NCI-H146 treated with DMSO at 0.1 percent for 48 hours (cell line): ENCODE measurements around the gene RIIAD1.
"Not testable (repeated sequence)": the region's sequence is repeated elsewhere in the genome, so short reads cannot be mapped to it uniquely, and the experiment has no call there.

Experiments
- DNase-seq: peaks from one replicate; lab custom pipeline; 2025; ENCODE audit not compliant: unreplicated experiment; lab: John Stamatoyannopoulos, UW

The RIIAD1 gene, protein sequence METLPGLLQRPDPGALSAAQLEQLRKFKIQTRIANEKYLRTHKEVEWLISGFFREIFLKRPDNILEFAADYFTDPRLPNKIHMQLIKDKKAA

DNA sequence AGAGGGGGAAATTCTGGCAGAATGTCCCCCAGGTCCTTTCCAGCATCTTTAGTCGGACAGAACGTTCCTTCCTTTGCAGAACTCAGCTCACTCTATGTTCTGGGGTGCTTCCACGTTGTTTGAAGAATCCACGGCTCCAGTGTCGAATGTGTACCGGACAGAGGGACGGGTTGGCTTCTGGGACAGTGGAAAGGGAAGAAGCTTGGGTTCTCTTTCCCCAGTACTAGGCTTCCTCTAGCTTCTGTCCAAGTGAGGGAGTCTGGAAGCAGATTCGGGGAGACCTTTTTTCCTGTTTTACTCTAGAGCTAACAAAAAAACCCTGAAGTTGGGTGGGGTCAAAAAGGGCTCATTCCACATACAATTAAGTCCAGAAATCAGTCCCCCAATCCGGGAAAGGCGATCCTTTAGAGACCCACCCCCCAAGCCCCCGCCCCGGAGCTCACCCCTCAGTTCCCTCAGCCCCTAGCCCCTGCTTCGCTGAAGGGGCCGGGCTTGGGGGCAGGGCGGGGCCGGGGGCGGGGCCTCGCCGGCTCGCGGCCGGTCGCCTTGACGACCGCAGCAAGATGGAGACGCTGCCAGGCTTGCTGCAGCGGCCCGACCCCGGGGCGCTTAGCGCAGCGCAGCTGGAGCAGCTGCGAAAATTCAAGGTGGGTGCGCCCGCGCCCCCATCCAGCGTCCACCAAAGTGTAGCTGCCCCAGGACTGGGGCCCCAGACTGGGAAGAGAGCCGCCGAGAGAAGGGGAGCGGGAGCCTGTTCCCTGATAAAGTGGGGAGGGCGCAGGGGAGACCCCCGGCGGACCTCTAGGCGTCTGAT lies at the start of gene RIIAD1:
Gene RIIAD1 (plus strand): TSS at position 549 of the 814 bp plus-strand sequence. CDS start 15 bp downstream, at position 564.
- peak; percentile 6 for DNase-seq

DNA sequence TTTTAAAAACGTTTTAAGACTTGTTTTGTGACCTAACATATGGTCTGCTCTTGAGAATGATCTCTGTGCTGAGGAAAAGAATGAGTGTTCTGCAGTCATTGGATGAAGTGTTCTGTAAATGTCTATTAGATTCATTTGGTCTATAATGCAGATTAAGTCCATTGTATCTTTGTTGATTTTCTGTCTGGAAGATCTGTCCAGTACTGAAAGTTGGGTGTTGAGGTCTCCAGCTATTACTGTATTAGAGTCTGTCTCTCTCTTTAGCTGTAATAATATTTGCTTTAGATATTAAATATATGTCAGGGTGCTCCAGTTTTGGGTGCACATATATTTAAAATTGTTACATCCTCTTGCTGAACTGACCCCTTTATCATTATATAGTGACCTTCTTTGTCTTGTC lies 47.9 kb upstream of the RIIAD1 start:
- no peak for DNase-seq

- DNase-seq: no peak
Observed at GRCh38 chr1:151680391-151680790, 40.9 kb upstream of the RIIAD1 start.

- no peak for DNase-seq
Observed at GRCh38 chr1:151680826-151681225, 40.5 kb upstream of the RIIAD1 start.

DNA sequence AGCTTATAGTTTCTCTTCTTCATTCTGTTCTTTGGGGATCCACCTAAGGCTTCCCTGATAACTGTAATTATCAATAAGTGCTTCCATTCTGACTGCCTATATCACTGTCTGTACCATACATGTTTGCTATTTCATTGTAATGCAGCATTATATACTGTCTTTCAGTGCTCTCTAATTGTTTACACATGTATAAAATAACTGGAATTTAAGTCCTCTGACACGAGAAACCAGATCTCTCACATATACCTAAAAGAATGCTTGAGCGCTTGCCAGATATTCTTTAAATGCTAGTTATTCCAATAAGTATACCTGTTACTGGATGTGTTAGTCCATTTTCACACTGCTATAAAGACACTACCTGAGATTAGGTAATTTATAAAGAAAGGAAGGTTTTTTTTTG lies 39.4 kb upstream of the RIIAD1 start:
- no peak for DNase-seq

GRCh38 chr1:151682901-151683300 lies 38.4 kb upstream of the RIIAD1 start:
- not testable (repeated sequence) for DNase-seq

DNA sequence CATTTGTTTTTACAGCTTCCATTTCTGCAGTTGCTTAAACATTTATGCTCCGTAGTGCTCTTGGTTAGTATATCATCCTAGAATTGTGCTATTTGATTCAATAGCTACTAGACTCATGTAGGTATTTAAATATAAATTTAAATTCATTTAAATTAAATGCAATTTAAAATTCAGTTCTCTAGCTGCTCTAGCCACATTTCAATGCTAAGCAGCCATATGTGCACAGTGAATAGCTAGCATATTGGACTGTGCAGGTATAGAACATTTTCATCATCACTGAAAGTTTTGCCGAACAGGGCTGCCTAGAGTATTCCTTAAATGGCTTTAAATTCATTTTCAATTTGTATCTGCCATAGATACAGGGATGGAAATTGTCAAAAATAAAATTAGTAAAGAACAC lies 37.2 kb upstream of the RIIAD1 start:
- DNase-seq: no peak

DNA sequence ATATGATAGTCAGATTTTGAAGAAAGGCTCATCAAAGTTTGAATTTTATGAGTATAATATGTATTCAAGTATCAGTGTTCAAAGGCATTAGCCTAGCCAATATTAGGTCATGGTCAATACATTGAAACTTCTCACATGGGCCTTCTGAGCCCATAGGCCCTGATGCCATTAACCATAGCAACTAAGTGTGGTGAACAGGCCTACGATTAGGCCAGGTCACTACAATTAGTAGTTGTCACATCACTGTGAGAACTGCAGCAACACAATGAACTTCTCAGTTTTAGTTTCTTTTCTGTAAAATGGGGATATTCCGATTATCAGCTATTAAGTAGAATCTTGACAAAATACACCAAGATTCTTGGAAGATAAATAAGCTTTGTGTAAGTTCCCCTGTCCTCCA lies 34.8 kb upstream of the RIIAD1 start:
- no peak for DNase-seq

DNA sequence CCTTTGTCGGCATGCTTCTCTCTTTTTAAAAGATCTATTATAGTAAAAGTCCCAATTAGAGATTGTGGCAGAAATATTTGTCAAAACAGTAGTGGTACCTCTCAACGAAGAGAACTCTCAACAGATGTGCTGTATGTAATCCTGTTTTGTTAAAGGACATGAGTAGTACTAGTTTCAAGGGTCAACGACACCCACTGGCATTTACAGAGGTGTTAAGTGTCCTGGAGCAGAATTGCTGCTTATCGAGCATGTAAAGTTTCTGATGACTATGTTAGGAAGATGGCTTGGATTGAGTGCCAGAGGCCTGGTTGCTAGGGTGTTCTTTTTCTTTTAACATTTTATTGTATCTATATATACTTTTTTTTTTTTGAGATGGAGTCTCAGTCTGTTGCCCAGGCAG lies 31.8 kb upstream of the RIIAD1 start:
- DNase-seq: no peak

GRCh38 chr1:151692226-151692625 lies 29.1 kb upstream of the RIIAD1 start:
- DNase-seq: no peak

- DNase-seq: peak; percentile 10
Observed at GRCh38 chr1:151693057-151693651, 28.2 kb upstream of the RIIAD1 start.

DNA sequence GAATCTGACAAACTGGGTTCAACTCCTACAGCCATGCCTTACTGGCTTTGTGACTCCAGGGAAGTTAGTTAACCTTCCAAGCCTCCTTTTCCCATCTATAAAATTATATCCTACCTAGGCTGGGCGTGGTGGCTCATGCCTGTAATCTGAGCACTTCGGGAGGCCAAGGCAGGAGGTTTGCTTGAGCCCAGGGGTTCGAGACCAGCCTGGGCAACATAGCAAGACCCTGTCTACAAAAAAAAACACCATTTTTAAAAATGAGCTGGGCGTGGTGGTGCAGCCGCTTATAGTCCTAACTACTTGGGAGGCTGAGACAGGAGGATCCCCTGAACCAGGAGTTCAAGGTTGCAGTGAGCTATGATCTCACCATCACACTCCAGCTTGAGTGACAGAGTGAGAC lies 19.8 kb upstream of the RIIAD1 start:
- no peak for DNase-seq

- DNase-seq: no peak
Observed at GRCh38 chr1:151702936-151703335, 18.4 kb upstream of the RIIAD1 start.

- DNase-seq: no peak
Observed at GRCh38 chr1:151703813-151704212, 17.5 kb upstream of the RIIAD1 start.

DNA sequence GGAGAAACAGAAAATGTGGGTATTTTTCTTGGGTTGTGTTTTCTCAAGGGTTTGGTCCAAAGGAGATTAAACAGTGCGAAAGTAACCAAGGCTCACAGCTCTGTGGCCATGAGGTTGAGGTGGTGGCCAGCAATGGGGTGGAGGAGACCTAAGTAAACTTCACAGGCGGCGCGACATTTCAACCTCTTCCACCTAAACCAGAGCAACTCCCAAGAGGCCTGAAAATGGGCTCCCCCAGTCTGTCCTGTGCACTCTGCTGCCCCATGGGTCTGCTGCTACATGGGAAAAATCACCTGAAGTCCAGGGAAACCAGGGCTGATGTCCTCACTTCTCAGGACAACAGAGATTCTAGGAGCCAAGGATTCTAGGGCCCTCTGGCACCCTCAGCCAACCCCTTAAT lies 17.1 kb upstream of the RIIAD1 start:
- no peak for DNase-seq

DNA sequence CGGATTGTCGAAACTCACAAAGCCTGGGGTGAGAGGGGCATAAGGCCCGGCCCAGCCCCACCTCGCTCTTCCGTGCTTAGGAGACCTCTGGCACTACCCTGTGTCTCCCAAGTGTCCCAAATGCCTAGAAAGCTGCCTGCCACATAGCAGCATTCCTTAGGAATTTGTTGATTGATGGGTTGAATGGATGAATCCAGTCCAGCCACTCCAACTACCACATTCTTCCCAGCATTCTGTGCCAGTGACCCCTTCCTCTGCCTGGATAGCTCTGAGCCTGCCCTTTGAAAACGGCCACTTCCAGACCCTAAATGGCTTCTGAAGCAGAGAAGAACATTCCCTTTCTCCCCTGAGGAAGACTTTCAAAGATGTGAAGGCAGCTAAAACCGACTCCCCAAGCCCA lies 16.2 kb upstream of the RIIAD1 start:
- no peak for DNase-seq

- DNase-seq: no peak
Observed at GRCh38 chr1:151705753-151706463, 15.4 kb upstream of the RIIAD1 start.

DNA sequence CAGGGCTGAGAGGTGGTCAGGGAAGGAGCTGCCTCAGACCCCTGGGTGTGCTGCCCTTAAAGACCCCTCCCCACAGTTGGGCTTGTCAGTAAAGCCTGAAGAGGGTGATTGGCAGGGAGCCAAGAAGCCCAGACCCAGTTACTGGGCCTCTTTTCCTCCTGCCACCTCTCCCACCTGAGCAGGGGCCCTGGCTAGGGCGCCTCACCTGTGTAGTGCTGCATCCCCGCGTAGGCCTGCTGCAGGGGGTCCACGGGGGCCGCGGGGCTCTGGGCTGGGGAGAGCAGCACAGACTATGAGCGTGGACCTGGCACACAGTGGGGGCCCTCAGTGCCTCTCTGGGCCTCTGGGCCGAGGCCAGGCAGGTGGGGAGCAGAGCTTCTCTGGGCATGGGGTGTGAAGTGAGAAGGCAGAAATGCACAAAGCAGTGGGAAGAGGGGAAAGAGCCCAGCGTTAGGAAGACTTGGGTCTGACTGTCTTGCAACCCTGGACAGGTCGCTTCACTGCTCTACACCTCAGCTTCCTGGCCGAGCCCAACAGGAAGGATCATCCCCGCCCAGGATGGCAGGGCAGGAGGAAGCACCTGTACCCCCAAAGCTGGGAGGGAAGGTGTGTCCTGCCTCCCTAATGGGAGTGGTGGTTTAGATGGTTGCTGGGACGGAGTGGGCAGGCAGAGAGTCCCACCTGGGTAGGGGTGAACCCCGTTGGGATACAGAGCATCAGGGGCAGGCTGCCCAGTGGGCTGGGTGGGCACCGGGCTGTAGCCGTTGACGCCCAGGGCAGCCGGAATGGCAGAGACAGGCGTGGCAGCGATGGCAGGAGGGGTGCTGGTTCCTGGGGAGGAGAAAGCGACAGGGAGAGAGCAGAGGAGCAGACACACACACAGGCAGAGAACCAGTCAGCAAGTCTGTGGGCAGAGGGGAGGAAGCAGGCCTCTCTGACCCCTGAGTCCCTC lies 14.6 kb upstream of the RIIAD1 start:
- no peak for DNase-seq

DNA sequence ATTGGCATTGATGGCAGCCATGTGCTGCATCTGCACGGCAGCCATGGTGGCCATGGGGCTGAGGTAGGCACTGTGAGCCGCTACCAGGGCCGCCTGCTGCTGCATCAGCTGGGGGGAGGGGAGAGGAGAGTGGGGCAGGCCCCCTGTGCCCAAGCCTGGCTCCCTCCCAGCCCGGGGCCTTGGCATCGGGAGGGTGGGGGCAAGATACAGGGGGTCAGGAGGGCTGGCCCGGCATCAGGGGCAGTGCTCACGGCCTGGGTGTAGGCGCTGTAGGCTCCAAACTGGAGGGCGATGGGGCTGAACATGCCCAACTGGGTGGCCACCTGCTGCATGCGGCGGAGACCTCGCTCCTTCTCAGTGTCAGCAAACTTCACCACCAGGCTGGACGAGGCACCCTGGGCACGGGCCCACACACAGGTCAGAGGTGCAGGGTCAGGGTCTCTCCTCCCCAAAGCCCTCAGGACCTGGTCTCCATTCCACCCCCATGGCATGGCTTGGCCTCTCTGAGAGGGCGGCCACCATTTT lies 13.7 kb upstream of the RIIAD1 start:
- DNase-seq: no peak

DNA sequence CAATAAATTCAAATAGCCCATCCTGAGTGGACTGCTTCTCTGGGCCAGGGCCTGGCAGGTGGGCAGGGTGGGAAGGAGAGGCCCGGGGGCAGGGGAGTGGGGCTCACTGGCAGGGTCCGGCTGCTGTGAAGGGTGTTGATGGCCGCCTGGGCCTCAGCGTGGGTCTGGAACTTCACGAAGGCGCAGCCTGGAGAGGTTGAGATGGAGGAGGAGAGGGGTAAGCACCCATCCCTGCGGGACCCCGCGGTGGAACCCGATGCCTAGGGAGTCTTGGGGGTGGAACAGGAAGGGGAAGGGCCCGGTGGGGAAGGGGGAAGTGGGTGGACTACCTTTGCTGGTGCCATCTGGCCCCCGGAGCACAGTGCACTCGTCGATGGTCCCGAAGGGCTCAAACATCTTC lies 12.4 kb upstream of the RIIAD1 start:
- DNase-seq: no peak
